Mucosa of stomach (tissue), 1 donor: Measurements from ENCODE around the gene FBXO28.

Source experiments
- H3K27me3 ChIP-seq: one replicate; pipeline ENCODE4 v1.7.0; 2013; ENCODE audit warnings: mild to moderate bottlenecking, low read length; ENCODE audit not compliant: control insufficient read depth, insufficient read depth
- H3K36me3 ChIP-seq: one replicate; pipeline ENCODE4 v1.7.0; 2013; ENCODE audit warnings: low read length; ENCODE audit not compliant: control insufficient read depth, insufficient read depth
- H3K4me1 ChIP-seq: one replicate; pipeline ENCODE4 v1.7.0; 2013; ENCODE audit warnings: mild to moderate bottlenecking, low read length; ENCODE audit not compliant: control insufficient read depth, insufficient read depth
- H3K4me3 ChIP-seq: one replicate; pipeline ENCODE4 v1.7.0; 2013; ENCODE audit warnings: low read length
- H3K9ac ChIP-seq: one replicate; pipeline ENCODE4 v1.7.0; 2013; ENCODE audit warnings: mild to moderate bottlenecking, low read length, moderate library complexity
- H3K9me3 ChIP-seq: one replicate; pipeline ENCODE4 v1.7.0; 2013; ENCODE audit warnings: mild to moderate bottlenecking, low read length, moderate library complexity; ENCODE audit not compliant: control insufficient read depth
- donor health status: Pancreatic carcinoma.

Gene FBXO28

GRCh38 chr1:224106568-224107281, 7.2 kb upstream of the FBXO28 start:
- H3K36me3 ChIP-seq = no peaks in the 10 kb centered on the region
- H3K9me3 ChIP-seq = no peaks in the 10 kb centered on the region
- H3K27me3 ChIP-seq = no peaks in the 10 kb centered on the region
- peak overlapping the region; percentile 33 for H3K9ac ChIP-seq
- H3K4me1 ChIP-seq = peaks cover 10% of the 10 kb centered on the region
- H3K4me3 ChIP-seq = no peak overlapping the region

DNA sequence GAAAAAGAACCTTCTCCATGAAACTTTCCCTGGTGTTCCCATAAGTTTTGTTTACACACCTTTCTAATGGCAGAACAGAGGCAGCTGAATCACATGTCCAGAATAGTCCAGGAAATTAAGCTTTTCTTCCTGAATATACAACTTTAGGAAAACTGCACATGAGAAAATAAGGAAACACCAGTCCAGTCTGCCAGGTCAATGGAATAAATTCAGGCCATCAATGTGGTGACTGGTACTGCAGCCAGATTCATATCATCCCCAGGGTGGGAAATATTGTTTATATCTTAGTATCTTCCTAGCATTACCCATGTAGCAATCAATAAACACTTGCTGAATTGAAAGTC, 6.7 kb upstream of the FBXO28 start:
- H3K27me3 ChIP-seq = no peaks in the 10 kb centered on the region
- H3K36me3 ChIP-seq = no peaks in the 10 kb centered on the region
- no peak overlapping the region for H3K4me3 ChIP-seq
- no peak overlapping the region for H3K9ac ChIP-seq
- H3K9me3 ChIP-seq = no peaks in the 10 kb centered on the region
- H3K4me1 ChIP-seq = peaks cover 10% of the 10 kb centered on the region

GRCh38 chr1:224108991-224109390, 4.9 kb upstream of the FBXO28 start:
- Histone ChIP-seq H3K9me3 (no peaks in the 10 kb centered on the region), H3K4me1 (peaks cover 10% of the 10 kb centered on the region), H3K36me3 (no peaks in the 10 kb centered on the region), H3K4me3 (no peak overlapping the region), H3K9ac (no peak overlapping the region), H3K27me3 (no peaks in the 10 kb centered on the region)

GRCh38 chr1:224109981-224110380, 3.9 kb upstream of the FBXO28 start:
- H3K27me3 ChIP-seq = no peaks in the 10 kb centered on the region
- H3K9me3 ChIP-seq = no peaks in the 10 kb centered on the region
- no peak overlapping the region for H3K9ac ChIP-seq
- peaks cover 12% of the 10 kb centered on the region for H3K4me1 ChIP-seq
- H3K36me3 ChIP-seq = no peaks in the 10 kb centered on the region
- no peak overlapping the region for H3K4me3 ChIP-seq

- Histone ChIP-seq H3K27me3 (no peaks in the 10 kb centered on the region), H3K9me3 (no peaks in the 10 kb centered on the region), H3K4me3 (no peak overlapping the region)
These were observed 906 bp upstream of the FBXO28 start for GRCh38 chr1:224113005-224113404.

DNA sequence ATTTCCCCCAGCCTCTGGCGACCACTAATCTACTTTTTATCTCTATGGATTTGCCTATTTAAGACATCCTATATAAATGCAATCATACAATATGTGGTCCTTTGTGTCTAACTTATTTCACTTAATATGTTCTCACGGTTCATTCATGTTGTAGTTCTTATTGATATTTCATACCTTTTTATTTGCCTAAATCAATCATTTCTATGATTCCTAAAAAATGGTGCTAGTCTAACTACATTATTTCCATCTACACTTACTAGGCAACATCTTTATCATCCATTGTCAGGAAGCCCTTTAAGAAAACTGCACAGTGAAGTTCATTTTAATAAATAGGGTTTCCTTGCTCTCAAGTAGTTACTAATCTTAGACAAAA, 380 bp upstream of the FBXO28 start:
- no peaks in the 10 kb centered on the region for H3K27me3 ChIP-seq
- H3K36me3 ChIP-seq = no peaks in the 10 kb centered on the region
- peak overlapping the region; percentile 97 for H3K9ac ChIP-seq
- peak overlapping the region; percentile 95 for H3K4me3 ChIP-seq
- H3K9me3 ChIP-seq = no peaks in the 10 kb centered on the region
- H3K4me1 ChIP-seq = peaks cover 6% of the 10 kb centered on the region

More at GRCh38 chr1:224113005-224113404, 906 bp upstream of the FBXO28 start:
- Histone ChIP-seq H3K9ac (no peak overlapping the region), H3K4me1 (peaks cover 6% of the 10 kb centered on the region), H3K36me3 (no peaks in the 10 kb centered on the region)

GRCh38 chr1:224114787-224115175, 870 bp downstream of the FBXO28 start:
- H3K36me3 ChIP-seq = no peaks in the 10 kb centered on the region
- H3K4me1 ChIP-seq = peaks cover 6% of the 10 kb centered on the region
- H3K9ac ChIP-seq = peak overlapping the region; percentile 97
- no peaks in the 10 kb centered on the region for H3K27me3 ChIP-seq
- no peaks in the 10 kb centered on the region for H3K9me3 ChIP-seq
- peak overlapping the region; percentile 95 for H3K4me3 ChIP-seq

GRCh38 chr1:224116131-224116530, 2.2 kb downstream of the FBXO28 start:
- H3K4me1 ChIP-seq = peaks cover 6% of the 10 kb centered on the region
- H3K9ac ChIP-seq = no peak overlapping the region
- no peaks in the 10 kb centered on the region for H3K27me3 ChIP-seq
- no peaks in the 10 kb centered on the region for H3K9me3 ChIP-seq
- H3K4me3 ChIP-seq = no peak overlapping the region
- H3K36me3 ChIP-seq = no peaks in the 10 kb centered on the region

- Histone ChIP-seq H3K36me3 (no peaks in the 10 kb centered on the region), H3K9me3 (no peaks in the 10 kb centered on the region), H3K27me3 (no peaks in the 10 kb centered on the region), H3K4me3 (no peak overlapping the region), H3K9ac (no peak overlapping the region), H3K4me1 (peaks cover 6% of the 10 kb centered on the region)
These were observed 4.8 kb downstream of the FBXO28 start for GRCh38 chr1:224118688-224119087.

DNA sequence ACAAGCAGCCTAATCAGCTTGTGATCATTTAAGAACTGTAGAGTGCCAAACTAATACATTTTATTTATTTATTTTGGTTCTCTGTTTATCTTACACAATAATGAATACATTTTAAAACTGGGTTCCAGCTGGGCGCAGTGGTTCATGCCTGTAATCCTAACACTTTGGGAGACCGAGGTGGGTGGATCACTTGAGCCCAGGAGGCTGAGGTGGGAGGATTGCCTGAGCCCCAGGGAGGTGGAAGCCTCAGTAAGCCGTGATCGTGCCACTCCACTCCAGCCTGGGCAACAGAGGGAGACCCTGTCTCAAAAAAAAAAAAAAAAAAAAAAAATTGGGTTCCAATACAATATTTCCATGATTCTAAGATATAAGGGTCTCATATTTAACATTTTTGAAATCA, 9.2 kb downstream of the FBXO28 start:
- Histone ChIP-seq H3K4me3 (no peak overlapping the region), H3K9ac (no peak overlapping the region), H3K4me1 (no peaks in the 10 kb centered on the region), H3K27me3 (no peaks in the 10 kb centered on the region), H3K36me3 (no peaks in the 10 kb centered on the region), H3K9me3 (no peaks in the 10 kb centered on the region)

GRCh38 chr1:224124220-224124619, 10.3 kb downstream of the FBXO28 start:
- H3K4me1 ChIP-seq = no peaks in the 10 kb centered on the region
- no peaks in the 10 kb centered on the region for H3K9me3 ChIP-seq

GRCh38 chr1:224127925-224128819, 14.3 kb downstream of the FBXO28 start:
- H3K36me3 ChIP-seq = no peaks in the 10 kb centered on the region
- H3K9me3 ChIP-seq = no peaks in the 10 kb centered on the region
- no peak overlapping the region for H3K4me3 ChIP-seq
- no peaks in the 10 kb centered on the region for H3K27me3 ChIP-seq
- no peaks in the 10 kb centered on the region for H3K4me1 ChIP-seq
- H3K9ac ChIP-seq = no peak overlapping the region

More at GRCh38 chr1:224124220-224124619, 10.3 kb downstream of the FBXO28 start:
- no peaks in the 10 kb centered on the region for H3K36me3 ChIP-seq
- no peaks in the 10 kb centered on the region for H3K27me3 ChIP-seq
- no peak overlapping the region for H3K9ac ChIP-seq
- H3K4me3 ChIP-seq = no peak overlapping the region
